GM20000 (cell line): ENCODE measurements around the gene RALB.

Source experiments
- DNase-seq: peaks from one replicate; pipeline ENCODE4 v3.0.0; 2012; ENCODE audit warnings: low spot score
- CTCF ChIP-seq: IDR thresholded peaks from 2 replicates; pipeline ENCODE4 v1.5.1; 2012; ENCODE audit warnings: mild to moderate bottlenecking, control low read depth; ENCODE audit errors: extremely low read depth, missing control alignments

Gene RALB

DNA sequence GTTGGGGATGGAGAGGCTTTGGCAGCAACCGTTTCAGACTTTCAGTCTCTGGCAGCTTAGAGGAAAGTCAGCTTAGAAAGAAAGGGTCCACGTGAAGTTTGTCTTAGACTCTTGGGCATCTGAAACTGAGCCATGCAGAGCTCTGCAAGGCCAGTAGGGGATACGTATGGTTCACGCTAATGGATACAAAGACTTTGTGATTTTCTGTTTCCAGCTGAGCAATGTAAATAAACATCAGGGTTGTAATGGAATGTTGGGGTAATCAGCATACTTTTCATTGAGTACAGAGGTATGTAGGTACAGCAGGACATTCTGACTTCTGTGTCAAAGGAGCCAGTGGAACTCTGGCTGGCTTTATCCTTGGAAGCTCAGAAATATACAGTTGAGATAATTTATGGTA, 31.0 kb downstream of the RALB start:
- TF ChIP-seq CTCF = no peak
- no peak for DNase-seq

DNA sequence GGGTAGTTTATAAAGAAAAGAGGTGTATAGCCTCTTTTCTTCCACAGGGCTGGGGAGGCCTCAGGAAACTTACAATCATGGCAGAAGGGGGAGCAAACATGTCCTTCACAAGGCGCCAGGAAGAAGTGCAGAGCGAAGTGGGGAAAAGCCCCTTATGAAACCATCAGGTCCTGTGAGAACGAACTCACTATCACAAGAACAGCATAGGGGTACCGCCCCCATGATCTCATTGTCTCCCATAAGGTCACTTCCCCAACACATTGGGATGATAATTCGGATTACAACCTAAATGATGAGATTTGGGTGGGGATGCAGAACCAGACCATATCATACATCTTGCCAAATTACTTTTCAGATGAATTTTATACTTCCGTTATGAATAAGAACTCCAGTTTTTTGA, 32.4 kb downstream of the RALB start:
- no peak for DNase-seq

GRCh38 chr2:120287183-120288015, 34.7 kb downstream of the RALB start:
- DNase-seq = peak; percentile 71
- no peak for TF ChIP-seq CTCF

More for the DNA sequence above, 32.4 kb downstream of the RALB start:
- no peak for TF ChIP-seq CTCF

DNA sequence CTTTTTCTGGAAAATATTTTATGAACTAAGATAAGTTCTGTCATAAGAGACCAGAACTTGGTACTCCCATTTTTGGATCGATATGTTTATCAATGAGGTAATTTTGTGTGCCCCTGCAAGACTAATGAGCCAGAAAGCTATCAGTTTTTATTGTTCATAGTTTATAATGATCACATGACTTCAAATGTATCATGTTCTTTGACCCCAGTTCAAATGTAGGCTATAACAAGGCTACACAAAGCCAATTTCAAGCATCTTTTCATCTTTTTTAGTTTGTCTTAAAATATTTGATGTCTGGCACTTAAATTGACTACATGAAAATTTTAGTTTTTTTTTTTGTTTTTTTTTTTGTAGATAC, 35.3 kb downstream of the RALB start:
- no peak for DNase-seq
- no peak for TF ChIP-seq CTCF

DNA sequence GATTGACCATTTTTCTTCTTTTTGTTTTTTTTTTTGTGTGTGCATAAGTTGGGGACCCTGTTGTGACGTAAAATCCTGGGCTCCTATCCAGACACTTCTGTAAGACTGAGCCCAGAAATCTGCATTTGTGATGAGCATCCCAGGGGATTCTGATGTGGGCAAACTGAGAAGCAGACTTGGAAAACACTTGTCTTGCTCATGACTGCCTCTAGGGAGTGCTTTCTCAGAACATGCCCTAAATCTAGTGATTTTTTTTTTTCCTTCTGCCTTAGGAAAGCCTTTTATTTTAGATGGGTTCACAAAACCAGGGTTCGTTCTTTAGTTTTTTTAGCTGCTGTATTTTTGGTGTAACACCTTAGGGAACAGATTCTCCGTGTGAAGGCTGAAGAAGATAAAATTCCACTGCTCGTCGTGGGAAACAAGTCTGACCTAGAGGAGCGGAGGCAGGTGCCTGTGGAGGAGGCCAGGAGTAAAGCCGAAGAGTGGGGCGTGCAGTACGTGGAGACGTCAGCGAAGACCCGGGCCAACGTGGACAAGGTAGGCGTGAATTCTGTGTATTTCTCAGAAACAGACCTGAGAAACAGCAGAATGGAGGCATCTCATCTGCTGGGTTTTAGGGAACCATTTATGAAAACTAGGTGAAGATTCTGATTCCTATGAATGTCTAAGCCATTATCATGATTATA, 36.7 kb downstream of the RALB start:
- peak; percentile 13 for TF ChIP-seq CTCF
- no peak for DNase-seq

- no peak for TF ChIP-seq CTCF
- no peak for DNase-seq
Measured at GRCh38 chr2:120290737-120291136, 38.1 kb downstream of the RALB start.
